PC-3 (cell line): ENCODE data around the gene HOXC10. TPM values are rescaled to one million over a fixed set of nuclear protein-coding genes. Genes with fewer than 3 reads are reported as not detected.

Source experiments
- ATAC-seq: fragments of 200-7000 bp; cut with Tn5 transposase; 2 replicates; pipeline ENCODE4 v1.9.1; 2020; ENCODE audit warnings: mild to moderate bottlenecking, moderate library complexity
- BruUV-seq: library from RNA; stranded (reverse); fragments of 400-500 nt; replicated peaks from 2 replicates; lab custom pipeline; 2021; lab: Mats Ljungman, UMichigan
- CTCF ChIA-PET: fragments of 300-600 bp; sonication (Branson Sonifier 250); formaldehyde crosslinking; loops from one replicate; lab custom pipeline; 2022; ENCODE audit warnings: antibody characterized with exemption; lab: Charles Lee
- POLR2A ChIA-PET: fragments of 300-600 bp; sonication (Branson Sonifier 250); formaldehyde crosslinking; loops from one replicate; lab custom pipeline; 2022; ENCODE audit warnings: antibody characterized with exemption; ENCODE audit not compliant: unreplicated experiment; lab: Charles Lee
- DNase-seq: peaks from one replicate; pipeline ENCODE4 v3.0.0-alpha.2; 2015
- H2AFZ ChIP-seq: fragments of 300-600 bp; sonication (generic); 2 replicates; pipeline ENCODE4 v1.6.0; 2016; ENCODE audit warnings: antibody characterized with exemption, low read length
- H3F3A ChIP-seq: fragments of 300-600 bp; sonication (generic); one replicate; pipeline ENCODE4 v1.6.0; 2017; ENCODE audit warnings: antibody characterized with exemption, low read length, control low read depth, mild to moderate bottlenecking; ENCODE audit not compliant: unreplicated experiment
- H3K27ac ChIP-seq: fragments of 300-600 bp; sonication (generic); 2 replicates; pipeline ENCODE4 v1.5.1; 2016; ENCODE audit warnings: mild to moderate bottlenecking, low read length
- H3K27me3 ChIP-seq: fragments of 300-600 bp; sonication (generic); 2 replicates; pipeline ENCODE4 v1.6.1; 2016; ENCODE audit warnings: low read length, mixed read lengths
- H3K36me3 ChIP-seq: fragments of 300-600 bp; sonication (generic); 2 replicates; pipeline ENCODE4 v1.6.1; 2016; ENCODE audit warnings: low read depth, mixed run types, low read length, mixed read lengths
- H3K4me1 ChIP-seq: fragments of 300-600 bp; sonication (generic); 2 replicates; pipeline ENCODE4 v1.5.1; 2016; ENCODE audit warnings: low read length; ENCODE audit not compliant: insufficient read depth
- H3K4me2 ChIP-seq: fragments of 300-600 bp; sonication (generic); 2 replicates; pipeline ENCODE4 v1.6.0; 2016; ENCODE audit warnings: low read length
- H3K4me3 ChIP-seq: fragments of 300-600 bp; sonication (generic); 2 replicates; pipeline ENCODE4 v1.5.1; 2016; ENCODE audit warnings: mild to moderate bottlenecking, low read length, mixed read lengths
- H3K79me2 ChIP-seq: fragments of 300-600 bp; sonication (generic); 2 replicates; pipeline ENCODE4 v1.6.1; 2017; ENCODE audit warnings: low read length, mixed read lengths
- H3K9ac ChIP-seq: fragments of 300-600 bp; sonication (generic); 2 replicates; pipeline ENCODE4 v1.6.0; 2016; ENCODE audit warnings: mild to moderate bottlenecking, low read length
- H3K9me2 ChIP-seq: fragments of 300-600 bp; sonication (generic); replicated peaks from 2 replicates; pipeline ENCODE4 v1.6.1; 2016; ENCODE audit warnings: mixed run types, low read length, mixed read lengths
- H3K9me3 ChIP-seq: fragments of 300-600 bp; sonication (generic); 2 replicates; pipeline ENCODE4 v1.6.1; 2016; ENCODE audit warnings: low read length, mixed read lengths
- H4K20me1 ChIP-seq: fragments of 300-600 bp; sonication (generic); 2 replicates; pipeline ENCODE4 v1.6.1; 2016; ENCODE audit warnings: low read length, mixed read lengths
- CTCF ChIP-seq: fragments of 300-600 bp; sonication (generic); conservative IDR thresholded peaks from 2 replicates; pipeline ENCODE4 v1.5.1; 2017; ENCODE audit warnings: antibody characterized with exemption, low read depth, mild to moderate bottlenecking, low read length
- EZH2 ChIP-seq: fragments of 300-600 bp; sonication (generic); IDR thresholded peaks from one replicate; pipeline ENCODE4 v1.6.1; 2017; ENCODE audit warnings: antibody characterized with exemption, mild to moderate bottlenecking, low read length; ENCODE audit not compliant: unreplicated experiment
- EZH2phosphoT487 ChIP-seq: fragments of 300-600 bp; sonication (generic); IDR thresholded peaks from 2 replicates; pipeline ENCODE4 v1.6.1; 2018; ENCODE audit warnings: mild to moderate bottlenecking, antibody characterized with exemption, low read length, borderline replicate concordance
- intact Hi-C: fragments of 100-400 bp; cut with micrococcal nuclease; formaldehyde crosslinking; loops from 2 replicates; pipeline ENCODE4 v1.9.0; 2023
- total RNA-seq: library from RNA; depleted of rRNA; stranded (reverse); fragments of >200 nt; gene quantifications from 2 replicates; pipeline ENCODE4 v1.2.3, GENCODE V29; 2014

Gene HOXC10
- total RNA-seq, 1 experiment from 2014 or later, result 0.69 TPM

DNA sequence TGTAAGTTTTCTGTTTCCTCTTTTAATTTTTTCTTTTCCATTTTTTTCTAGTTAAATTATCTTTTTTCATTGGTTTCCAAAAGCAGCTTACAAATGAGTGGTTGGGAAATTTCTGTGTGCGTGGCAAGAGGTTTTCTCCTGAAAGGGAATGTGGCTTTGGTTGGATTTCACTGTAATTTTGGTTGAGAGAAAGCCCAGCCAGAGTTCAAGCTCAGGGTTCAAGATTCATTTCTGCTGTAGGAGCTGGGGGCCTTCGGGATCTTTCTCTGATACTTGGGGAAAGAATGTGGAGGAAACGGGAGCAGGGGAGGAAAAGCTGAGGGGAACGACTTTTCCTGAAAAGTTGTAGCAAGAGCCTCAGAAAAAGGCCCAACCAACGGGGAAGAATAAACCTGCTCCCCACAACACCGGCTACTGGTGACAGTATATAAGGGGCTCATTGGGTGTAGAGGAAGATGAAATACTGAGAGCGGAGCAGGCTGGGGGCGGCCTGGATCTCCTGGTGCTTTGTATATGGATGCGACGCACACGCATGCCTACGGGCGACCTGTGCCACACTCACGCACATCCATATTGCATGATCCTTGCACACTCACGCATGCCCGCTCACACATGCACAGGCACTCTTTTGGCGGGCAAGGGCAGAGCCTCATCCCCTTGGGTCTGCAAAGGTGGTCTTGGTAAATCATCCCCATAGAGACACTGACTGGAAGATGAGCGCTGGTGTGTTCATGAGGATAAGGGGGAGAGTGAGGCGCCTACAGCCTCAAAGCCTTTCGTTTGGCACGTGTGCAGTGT is 1.9 kb downstream of the HOXC10 start:
- Histone ChIP-seq H3K36me3 (no peaks in the 10 kb centered on the region), H3K9me2 (no peaks in the 10 kb centered on the region), H3K79me2 (peaks cover 15% of the 10 kb centered on the region), H3K4me2 (0 out of 2 replicates have a peak overlapping the region, but pooled peaks have one; percentile 78), H3F3A (no peaks in the 10 kb centered on the region), H2AFZ (no peak overlapping the region), H4K20me1 (no peaks in the 10 kb centered on the region), H3K4me1 (peaks cover 44% of the 10 kb centered on the region), H3K9ac (no peak overlapping the region), H3K4me3 (no peak overlapping the region), H3K9me3 (no peaks in the 10 kb centered on the region), H3K27me3 (no peaks in the 10 kb centered on the region), H3K27ac (no peak overlapping the region)
- ChIA-PET CTCF (no interaction called here), POLR2A (no interaction called here)
- BruUV-seq, result no TSS peak
- intact Hi-C loops, result loop anchor here (5.0 kb wide), 1 partner anchor 45 kb away; no protein-coding TSS in a partner anchor
- ATAC-seq, result no peak
- TF ChIP-seq CTCF (no peak), EZH2 (no peak), EZH2phosphoT487 (no peak)
- no peak for DNase-seq

GRCh38 chr12:53987787-53988230 is 2.9 kb downstream of the HOXC10 start:
- no peak overlapping the region for H3K4me3 ChIP-seq
- ChIA-PET POLR2A (no interaction called here), CTCF (interaction anchor here (0.6 to 0.7 kb wide), 2 partner anchors 226 to 297 kb away, joined by 3 to 5 read pairs; no protein-coding TSS in a partner anchor)
- DNase-seq, result no peak
- no peaks in the 10 kb centered on the region for H3K9me2 ChIP-seq
- 0 out of 2 replicates have a peak overlapping the region, but pooled peaks have one; percentile 2 for H3K4me2 ChIP-seq
- no peaks in the 10 kb centered on the region for H3K36me3 ChIP-seq
- H2AFZ ChIP-seq, result no peak overlapping the region
- peaks cover 47% of the 10 kb centered on the region for H3K4me1 ChIP-seq
- no peak overlapping the region for H3K9ac ChIP-seq
- peaks cover 24% of the 10 kb centered on the region for H3K79me2 ChIP-seq
- H3K27ac ChIP-seq, result no peak overlapping the region
- H3K27me3 ChIP-seq, result no peaks in the 10 kb centered on the region
- TF ChIP-seq CTCF (no peak), EZH2 (no peak), EZH2phosphoT487 (no peak)
- no TSS peak for BruUV-seq
- no peaks in the 10 kb centered on the region for H3F3A ChIP-seq
- H3K9me3 ChIP-seq, result no peaks in the 10 kb centered on the region
- no peak for ATAC-seq
- H4K20me1 ChIP-seq, result no peaks in the 10 kb centered on the region
- intact Hi-C loops, result loop anchor here (5.0 kb wide), 1 partner anchor 46 kb away; no protein-coding TSS in a partner anchor
